Fibroblast of pulmonary artery (primary cell): ENCODE data around the gene SCAMP2.
"Not testable (repeated sequence)": the region's sequence is repeated elsewhere in the genome, so short reads cannot be mapped to it uniquely, and the experiment has no call there.

Source experiments
- DNase-seq: peaks from one replicate; pipeline ENCODE4 v3.0.0-alpha.2; 2010; ENCODE audit warnings: low read depth
- H3K4me3 ChIP-seq: replicated peaks from 2 replicates; pipeline ENCODE4 v1.5.1; 2011; ENCODE audit warnings: low read depth, mild to moderate bottlenecking, control low read depth, low read length, moderate library complexity
- TF ChIP-seq, protein P1 (sequence below): IDR thresholded peaks from 2 replicates; pipeline ENCODE4 v1.5.1; 2011; ENCODE audit warnings: mild to moderate bottlenecking, control low read depth, low read length, inconsistent platforms; ENCODE audit errors: missing control alignments

SCAMP2 gene, protein sequence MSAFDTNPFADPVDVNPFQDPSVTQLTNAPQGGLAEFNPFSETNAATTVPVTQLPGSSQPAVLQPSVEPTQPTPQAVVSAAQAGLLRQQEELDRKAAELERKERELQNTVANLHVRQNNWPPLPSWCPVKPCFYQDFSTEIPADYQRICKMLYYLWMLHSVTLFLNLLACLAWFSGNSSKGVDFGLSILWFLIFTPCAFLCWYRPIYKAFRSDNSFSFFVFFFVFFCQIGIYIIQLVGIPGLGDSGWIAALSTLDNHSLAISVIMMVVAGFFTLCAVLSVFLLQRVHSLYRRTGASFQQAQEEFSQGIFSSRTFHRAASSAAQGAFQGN

DNA sequence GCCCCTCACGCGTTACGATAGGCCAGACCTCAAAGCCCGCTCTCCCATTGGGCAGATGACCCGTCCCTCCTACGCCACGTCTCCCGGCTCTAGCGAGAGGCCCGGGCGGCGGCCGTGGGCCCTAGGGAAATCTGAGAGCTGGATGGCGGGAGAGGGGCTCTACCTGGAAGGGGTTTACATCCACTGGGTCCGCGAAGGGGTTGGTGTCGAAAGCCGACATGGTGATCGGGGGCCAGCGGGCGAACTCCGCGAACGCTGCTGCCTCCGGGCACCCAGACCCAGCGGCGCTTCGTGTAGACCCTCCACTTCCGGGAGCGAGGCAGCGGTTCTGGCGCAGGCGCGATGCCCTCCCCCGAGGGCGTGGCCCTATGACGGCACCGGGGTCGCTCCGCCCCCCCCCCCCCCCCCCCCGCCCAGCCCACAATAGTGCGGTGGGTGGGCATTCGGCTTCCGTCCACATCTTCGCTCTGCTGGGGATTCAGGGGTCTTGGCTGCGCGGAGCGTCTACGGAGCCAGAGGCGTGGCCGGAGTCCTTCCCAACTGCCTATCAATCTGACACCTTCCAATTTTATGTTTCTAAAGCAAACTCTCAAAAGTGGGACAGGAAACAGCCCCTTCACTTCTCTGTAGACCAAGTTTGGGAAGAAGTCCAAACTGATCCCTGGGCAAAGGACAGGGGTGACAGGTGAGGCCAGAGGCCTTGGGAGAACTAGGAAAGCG lies at the start of gene SCAMP2:
Gene SCAMP2 (minus strand): TSS at position 330 of the 720 bp plus-strand sequence. CDS start 110 bp downstream, at position 220.
- peak; percentile 95 for DNase-seq
- TF ChIP-seq, protein P1, sequence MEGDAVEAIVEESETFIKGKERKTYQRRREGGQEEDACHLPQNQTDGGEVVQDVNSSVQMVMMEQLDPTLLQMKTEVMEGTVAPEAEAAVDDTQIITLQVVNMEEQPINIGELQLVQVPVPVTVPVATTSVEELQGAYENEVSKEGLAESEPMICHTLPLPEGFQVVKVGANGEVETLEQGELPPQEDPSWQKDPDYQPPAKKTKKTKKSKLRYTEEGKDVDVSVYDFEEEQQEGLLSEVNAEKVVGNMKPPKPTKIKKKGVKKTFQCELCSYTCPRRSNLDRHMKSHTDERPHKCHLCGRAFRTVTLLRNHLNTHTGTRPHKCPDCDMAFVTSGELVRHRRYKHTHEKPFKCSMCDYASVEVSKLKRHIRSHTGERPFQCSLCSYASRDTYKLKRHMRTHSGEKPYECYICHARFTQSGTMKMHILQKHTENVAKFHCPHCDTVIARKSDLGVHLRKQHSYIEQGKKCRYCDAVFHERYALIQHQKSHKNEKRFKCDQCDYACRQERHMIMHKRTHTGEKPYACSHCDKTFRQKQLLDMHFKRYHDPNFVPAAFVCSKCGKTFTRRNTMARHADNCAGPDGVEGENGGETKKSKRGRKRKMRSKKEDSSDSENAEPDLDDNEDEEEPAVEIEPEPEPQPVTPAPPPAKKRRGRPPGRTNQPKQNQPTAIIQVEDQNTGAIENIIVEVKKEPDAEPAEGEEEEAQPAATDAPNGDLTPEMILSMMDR, result no peak
- peak within 1 kb of the TSS; percentile 71 for H3K4me3 ChIP-seq

DNA sequence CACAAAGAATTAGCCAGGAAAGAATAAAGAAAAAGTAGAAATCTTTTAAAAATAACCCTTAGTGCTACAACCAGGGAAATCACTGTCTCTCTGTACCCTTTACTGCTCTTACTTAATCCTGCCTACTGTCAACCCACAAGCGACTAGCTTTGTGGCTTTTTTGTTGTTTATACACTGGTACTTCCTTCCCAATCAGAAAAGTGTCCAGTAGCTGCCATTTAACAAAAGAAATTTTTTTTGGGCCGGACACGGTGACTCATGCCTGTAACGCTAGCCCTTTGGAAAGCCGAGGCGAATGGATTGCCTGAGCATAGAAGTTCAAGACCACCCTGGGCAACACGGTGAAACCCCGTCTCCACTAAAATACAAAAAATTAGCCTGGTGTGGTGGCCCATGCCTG lies 47.3 kb upstream of the SCAMP2 start:
- no peak overlapping the region for H3K4me3 ChIP-seq
- DNase-seq, result no peak
- TF ChIP-seq, protein P1, result no peak

DNA sequence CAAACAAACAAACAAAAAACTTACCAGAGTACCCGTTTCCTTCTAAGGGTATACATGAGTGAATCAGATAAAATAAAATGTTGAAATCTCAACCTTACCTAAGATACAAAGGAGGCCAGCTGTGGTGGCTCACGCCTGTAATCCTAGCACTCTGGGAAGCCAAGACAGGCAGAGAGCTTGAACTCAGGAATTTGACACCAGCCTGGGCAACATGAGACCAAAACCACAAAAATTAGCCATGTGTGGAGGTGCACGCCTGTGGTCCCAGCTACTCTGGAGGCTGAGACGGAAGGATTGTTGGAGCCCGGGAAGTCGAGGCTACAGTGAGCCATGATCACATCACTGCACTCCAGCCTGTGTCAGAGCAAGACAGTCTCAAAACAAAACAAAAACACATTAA lies 44.5 kb upstream of the SCAMP2 start:
- DNase-seq, result no peak
- TF ChIP-seq, protein P1, result no peak
- no peak overlapping the region for H3K4me3 ChIP-seq

DNA sequence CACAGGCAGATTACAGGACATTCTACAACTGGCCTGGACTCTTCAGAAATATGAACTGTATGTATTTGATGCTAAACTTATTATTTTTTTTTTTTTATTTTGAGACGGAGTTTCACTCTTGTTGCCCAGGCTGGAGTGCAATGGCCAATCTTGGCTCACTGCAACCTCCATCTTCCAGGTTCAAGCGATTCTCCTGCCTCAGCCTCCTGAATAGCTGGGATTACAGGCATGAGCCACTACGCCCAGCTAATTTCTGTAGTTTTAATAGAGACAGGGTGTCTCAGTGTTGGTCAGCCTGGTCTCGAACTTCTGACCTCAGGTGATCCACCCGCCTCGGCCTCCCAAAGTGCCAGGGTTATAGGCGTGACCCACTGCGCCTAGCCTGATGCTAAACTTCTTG lies 40.6 kb upstream of the SCAMP2 start:
- DNase-seq, H3K4me3 ChIP-seq: not testable (repeated sequence)

DNA sequence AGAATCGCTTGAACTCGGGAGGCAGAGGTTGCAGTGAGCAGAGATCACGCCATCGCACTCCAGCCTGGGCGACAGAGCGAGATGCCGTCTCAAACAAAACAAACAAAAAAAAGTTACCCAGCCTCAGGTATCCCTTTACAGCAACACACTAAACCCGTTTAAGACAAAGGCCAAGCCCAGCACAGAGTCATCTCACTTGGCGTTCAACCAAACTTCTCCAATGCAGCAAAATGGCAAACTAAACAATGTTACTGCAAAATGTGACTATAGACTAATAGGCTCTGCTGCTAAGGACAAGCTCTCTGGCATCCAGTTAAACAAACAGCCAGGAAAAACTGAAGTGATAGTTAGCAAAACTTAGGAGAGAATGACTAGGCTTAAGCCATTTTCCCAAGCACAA lies 39.9 kb upstream of the SCAMP2 start:
- TF ChIP-seq, protein P1, result no peak
- H3K4me3 ChIP-seq, result no peak overlapping the region
- peak; percentile 21 for DNase-seq

DNA sequence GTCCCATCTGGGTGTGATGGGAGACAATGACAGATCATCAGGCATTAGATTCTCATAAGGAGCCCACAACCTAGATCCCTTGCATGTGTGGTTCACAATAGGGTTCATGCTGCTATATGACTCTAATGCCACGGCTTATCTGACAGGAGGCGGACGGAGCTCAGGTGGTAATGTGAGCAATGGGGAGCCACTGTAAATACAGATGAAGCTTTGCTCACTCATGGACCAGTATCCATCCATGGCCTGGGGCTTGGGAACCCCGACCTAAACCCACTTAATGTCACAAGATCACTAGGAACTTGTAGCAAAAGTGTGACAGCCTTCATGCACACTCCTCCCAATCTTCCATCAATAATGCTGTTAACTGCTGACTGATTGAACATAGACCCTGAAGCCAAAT lies 35.5 kb upstream of the SCAMP2 start:
- no peak overlapping the region for H3K4me3 ChIP-seq
- DNase-seq, result no peak
- TF ChIP-seq, protein P1, result no peak

DNA sequence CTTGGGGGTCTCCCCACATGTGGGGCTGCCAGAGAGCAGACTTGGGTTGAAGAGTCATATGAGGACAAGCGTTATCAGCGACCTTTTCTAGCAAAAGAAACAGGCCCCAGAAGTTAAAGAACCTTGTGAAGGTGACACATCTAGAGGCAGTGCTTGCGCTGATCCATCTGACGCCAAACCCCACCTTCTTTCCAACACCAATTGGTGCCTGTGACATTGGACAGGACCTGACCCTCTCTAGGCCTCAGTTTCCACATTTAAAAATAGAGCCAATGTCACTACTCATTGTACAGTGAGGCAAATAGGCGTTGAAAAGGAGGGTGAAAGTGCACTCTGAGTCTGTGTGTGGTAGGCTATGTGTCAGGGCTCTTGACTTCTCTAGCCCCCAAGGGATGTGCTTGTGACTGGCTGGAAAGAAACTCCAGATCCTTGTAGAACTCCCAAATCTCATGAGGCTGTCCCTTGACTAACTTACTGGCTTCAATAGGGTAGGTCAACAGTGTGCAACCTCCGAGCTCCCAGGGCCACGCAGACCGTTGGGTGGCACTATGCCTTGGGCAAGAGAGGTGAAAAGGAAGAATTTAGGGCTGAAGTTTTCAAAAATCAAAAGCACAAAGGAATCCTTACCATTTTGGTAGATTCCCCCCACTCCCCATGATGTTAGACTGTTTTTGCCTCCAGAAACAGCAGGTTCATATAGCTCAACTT lies 34.2 kb upstream of the SCAMP2 start:
- DNase-seq, result no peak
- H3K4me3 ChIP-seq, result peak overlapping the region; percentile 82
- TF ChIP-seq, protein P1, result no peak
